Epidermal melanocyte (primary cell): ENCODE measurements around the gene NUBP2.

Experiments
- DNase-seq: peaks from one replicate; pipeline ENCODE4 v3.0.0; 2011; ENCODE audit warnings: low spot score; ENCODE audit not compliant: insufficient read length

NUBP2 gene

DNA sequence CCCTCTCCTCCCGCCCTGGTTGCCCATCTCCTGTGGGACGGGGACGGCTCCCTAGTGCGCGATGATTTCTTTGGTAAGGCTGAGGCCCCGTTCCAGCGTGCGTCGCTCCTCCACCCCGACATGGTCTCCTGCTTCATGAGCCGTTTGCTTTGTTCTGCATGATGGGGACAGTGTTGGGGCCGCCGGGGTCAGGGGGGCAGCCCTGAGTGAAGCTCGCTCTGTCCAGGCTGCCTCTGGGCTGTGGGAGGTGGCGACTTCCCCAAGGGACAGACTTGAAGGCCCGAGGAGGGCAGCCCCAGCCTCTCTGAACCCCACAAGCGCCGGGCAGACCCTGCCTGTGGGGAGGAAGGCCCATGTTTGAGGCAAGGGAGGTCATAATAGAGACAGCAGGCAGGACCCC, 23.8 kb upstream of the NUBP2 start:
- DNase-seq = no peak

DNA sequence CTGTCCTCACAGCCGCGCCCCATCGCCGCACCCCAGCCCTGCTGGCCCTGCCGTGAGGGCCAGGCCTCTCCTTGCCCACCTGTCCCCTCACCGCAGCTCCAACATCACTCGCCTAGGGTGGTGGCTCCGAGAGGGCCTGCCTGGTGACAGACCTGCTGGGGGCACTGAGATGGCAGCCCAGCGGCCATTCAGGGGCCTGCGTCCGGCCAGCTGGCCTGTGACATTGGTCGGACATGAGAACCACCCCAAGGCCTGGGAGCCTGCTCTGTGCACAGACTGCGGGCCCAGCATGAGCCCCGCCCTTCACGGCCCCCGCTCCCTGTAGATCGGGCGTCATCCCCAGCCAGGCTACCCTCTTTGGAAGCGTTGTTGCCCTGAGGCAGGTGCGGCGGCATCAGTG, 23.2 kb upstream of the NUBP2 start:
- DNase-seq = no peak

DNA sequence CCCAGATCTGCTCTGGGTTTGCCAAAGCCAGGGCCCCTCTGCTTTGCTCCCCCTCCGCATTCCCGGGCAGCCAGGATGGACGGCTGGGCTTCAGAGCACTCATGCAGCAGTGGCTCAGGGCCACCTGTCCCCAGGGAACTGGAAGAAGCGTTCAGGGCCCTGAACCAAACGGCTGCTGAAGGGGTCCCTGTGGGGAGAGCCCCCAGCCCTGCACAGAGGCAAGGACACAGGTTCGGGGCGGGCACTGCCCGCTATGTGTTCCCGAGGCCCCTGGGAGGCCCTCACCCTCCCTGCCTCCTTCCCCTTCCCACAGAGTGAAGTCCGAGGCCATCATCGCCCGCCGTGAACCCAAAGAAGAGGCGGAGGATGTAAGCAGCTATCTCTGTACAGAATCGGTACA, 21.8 kb upstream of the NUBP2 start:
- no peak for DNase-seq

DNA sequence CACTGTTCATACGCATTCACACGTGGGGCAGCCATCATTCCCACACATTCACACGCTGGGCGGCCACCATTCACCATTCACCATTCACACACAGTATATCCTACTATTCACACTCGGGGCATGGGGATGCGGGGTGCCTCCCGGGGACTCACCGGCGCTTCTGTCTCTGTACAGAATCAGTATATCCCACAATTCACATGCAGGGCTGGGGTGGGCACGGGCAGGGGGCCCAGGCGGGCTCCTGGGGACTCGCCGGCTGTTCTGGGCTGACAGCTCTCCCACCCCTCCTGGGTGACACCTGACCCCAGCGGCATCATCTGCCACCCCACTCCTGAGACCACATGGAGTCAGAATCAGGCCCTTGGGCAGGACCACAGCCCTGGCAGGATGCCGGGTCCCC, 21.0 kb upstream of the NUBP2 start:
- DNase-seq = no peak

DNA sequence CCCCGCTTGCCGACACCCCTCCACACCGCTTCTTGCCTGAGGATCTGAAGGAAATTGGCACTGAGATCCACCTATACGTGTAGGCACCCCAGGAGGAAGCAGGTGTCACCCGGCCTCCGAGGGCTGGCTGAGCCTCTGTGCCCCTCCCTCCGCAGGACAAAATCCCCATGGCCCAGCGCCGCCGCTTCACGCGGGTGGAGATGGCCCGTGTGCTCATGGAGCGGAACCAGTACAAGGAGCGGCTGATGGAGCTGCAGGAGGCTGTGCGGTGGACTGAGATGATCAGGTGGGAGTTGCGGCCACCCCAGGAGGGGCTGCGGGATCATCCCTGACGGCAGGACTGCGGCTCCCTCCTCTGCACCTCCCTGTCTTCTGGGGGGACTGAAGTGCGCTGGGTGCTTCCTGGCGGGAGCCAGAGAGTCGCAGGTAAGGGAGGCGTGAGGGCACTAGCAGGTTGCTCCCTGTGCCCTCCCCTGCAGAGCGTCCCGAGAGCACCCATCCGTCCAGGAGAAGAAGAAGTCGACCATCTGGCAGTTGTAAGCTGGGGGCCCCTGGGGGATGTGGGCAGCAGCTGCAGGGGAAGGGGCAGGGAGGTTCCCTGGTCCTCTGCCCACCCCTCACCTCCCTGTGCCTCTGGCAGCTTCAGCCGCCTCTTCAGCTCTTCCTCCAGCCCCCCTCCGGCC, 20.4 kb upstream of the NUBP2 start:
- no peak for DNase-seq

DNA sequence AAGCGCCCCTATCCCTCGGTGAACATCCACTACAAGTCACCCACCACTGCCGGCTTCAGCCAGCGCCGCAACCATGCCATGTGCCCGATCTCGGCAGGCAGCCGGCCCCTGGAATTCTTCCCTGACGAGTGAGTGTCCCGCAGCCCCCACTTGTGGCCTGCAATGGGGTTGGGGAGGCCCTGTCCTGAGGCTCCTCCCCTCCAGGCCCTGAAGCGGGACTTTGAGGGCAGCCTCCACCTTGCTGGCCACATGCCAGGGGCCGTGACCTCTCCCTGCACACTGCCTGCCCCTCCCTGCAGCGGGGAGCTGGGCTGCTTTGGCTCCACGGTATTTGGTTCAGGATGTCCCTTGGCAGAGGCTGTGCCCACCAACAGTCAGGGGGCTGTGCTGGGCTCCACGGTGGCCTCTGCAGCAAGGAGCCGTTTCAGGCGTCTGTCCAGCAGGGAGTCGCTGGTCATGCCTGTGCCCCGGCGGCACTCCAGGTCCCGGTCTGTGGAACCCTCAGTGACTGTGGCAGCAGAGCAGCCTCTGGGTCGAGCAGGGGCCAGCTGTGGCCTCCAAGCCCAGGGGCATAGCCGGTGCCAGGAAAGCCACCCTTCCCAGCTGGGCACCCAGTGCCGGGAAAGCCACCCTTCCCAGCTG, 19.8 kb upstream of the NUBP2 start:
- no peak for DNase-seq

- no peak for DNase-seq
Measured at GRCh38 chr16:1763521-1764511, 18.9 kb upstream of the NUBP2 start.

DNA sequence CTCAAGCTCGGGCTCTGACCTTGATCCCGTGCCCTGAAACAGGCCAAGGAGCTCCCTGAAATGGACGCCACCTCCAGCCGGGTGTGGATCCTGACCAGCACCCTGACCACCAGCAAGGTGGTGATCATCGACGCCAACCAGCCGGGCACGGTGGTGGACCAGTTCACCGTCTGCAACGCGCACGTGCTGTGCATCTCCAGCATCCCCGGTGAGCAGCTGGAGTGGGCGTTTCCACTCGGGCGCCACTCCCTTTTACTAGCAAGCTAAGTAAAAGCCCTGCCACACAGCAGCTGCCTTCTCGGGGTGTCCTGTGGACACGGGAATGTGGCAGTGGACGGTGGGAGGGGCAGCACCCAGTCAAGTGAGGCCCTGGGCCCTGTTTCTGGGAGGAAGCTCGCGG, 17.8 kb upstream of the NUBP2 start:
- no peak for DNase-seq

DNA sequence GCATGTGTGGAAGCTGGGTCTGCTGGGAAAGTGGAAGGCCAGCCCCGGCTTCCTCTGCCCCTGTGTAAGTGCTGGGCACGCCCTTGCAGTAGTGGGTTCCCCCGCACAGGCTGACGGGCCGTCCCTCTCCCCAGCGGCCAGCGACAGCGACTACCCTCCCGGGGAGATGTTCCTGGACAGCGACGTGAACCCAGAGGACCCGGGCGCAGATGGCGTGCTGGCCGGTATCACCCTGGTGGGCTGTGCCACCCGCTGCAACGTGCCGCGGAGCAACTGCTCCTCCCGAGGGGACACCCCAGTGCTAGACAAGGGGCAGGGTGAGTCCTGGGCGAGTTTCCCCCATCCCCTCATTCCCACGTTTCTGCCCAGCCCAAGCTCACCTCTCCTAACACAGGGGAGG, 16.9 kb upstream of the NUBP2 start:
- no peak for DNase-seq

DNA sequence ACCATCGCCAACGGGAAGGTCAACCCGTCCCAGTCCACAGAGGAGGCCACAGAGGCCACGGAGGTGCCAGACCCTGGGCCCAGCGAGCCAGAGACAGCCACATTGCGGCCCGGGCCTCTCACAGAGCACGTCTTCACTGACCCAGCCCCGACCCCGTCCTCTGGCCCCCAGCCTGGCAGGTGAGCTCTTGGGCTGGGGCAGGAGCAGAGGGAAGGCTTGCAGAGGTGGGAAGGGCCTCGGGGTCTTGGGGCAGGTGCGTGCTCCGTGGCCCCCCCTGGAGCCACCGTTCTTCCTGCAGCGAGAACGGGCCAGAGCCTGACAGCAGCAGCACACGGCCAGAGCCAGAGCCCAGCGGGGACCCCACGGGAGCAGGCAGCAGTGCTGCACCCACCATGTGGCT, 16.5 kb upstream of the NUBP2 start:
- no peak for DNase-seq

DNA sequence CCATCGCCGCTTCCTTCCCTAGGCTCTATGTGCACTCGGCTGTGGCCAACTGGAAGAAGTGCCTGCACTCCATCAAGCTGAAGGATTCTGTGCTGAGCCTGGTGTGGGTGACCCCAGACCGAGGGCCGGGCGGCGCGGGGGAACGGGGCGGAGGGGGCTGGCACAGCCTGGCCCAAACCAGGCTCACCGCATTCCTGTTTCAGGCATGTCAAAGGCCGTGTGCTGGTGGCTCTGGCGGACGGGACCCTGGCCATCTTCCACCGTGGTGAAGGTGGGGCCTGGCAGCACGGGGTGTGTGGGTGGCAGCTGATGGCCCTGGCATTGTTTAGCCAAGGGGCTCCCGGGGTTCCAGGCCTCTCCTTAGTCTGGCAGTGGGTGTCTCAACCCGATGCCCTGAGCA, 16.1 kb upstream of the NUBP2 start:
- DNase-seq = no peak

DNA sequence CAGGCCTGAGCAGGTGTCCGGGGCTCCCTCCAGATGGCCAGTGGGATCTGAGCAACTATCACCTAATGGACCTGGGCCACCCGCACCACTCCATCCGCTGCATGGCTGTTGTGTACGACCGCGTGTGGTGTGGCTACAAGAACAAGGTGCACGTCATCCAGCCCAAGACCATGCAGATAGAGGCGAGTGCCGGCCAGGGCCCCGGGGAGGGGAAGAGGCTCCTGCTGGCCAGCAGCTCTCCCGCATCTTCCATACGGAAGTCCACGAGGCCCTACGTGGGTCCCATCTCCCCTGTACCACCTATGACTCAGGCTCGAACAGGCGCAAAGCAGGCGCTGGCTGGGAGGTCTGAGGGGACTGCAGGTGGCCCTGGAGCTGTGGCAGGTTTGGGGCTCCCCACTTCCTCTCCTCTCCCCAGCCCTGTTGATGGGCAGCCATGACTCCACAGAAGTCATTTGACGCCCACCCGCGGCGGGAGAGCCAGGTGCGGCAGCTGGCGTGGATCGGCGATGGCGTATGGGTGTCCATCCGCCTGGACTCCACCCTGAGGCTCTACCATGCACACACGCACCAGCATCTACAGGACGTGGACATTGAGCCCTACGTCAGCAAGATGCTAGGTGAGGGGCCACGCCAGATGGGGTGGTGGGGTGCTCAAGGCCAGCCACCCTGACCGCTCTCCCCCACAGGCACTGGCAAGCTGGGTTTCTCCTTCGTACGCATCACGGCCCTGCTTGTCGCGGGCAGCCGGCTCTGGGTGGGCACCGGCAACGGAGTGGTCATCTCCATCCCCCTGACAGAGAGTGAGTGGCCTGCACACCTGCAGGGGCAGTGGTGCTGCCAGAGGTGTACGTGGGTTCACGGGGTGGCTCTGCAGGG, 15.4 kb upstream of the NUBP2 start:
- no peak for DNase-seq

DNA sequence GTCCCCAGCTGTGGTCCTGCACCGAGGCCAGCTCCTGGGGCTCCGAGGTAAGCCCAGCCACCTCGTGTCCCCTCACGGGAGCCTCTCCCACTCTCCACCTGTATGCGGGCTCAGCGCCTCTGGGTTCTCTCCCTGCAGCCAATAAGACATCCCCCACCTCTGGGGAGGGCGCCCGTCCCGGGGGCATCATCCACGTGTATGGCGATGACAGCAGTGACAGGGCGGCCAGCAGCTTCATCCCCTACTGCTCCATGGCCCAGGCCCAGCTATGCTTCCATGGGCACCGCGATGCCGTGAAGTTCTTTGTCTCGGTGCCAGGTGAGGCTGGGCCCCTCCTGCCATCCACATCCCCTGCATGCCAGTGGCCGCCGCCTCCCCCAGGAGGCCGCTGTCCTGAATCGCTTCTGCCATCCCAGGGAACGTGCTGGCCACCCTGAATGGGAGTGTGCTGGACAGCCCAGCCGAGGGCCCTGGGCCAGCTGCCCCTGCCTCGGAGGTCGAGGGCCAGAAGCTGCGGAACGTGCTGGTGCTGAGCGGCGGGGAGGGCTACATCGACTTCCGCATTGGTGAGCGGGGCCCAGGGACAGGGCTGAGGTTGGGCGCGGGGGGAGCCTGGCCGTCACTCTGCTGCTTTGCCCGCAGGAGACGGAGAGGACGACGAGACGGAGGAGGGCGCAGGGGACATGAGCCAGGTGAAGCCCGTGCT, 14.5 kb upstream of the NUBP2 start:
- no peak for DNase-seq

- DNase-seq = no peak
Measured at GRCh38 chr16:1768767-1769401, 13.9 kb upstream of the NUBP2 start.

DNA sequence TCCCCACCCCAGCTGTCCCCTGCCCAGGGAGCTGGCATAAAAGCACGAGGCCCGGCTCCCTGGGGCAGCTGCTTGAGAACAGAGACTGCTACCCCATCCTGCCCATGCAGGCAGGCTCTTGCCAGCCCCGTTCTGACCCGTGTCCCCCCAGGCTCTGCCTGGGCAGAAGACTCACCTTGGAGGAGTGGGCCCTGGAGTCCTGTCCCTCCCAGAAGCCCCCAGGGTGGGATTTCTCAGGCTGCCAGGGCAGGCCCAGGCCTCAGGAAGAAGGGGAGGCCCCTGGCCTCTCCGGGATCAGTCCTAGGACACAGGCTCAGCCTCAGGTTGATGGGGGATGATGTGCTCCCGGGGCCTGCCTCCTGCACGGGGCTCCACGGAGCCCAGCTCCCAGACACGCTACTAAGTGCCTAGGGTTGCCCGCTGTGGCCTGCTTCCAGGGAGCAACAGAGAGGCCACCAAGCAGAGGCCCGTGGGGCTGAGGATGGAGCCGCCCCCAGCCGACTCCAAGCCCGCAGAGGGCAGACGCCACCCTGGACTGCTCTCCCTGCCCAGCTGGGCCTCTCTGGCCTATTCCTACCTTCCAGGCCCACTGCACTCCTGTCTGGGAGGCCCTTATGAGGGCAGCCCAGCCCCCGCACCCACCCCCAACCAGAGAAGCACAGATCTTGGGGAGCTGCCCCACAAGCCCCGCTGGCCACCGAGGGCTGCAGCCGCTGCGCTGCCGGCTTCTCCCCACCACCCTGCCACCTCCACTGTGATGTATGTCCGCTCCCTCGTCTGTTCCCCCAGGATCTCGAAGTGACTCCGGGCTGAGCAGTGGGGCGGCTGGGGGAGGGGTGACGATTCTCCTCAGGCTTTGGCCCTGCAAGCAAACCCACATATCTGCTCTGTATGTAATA, 13.1 kb upstream of the NUBP2 start:
- DNase-seq = no peak

DNA sequence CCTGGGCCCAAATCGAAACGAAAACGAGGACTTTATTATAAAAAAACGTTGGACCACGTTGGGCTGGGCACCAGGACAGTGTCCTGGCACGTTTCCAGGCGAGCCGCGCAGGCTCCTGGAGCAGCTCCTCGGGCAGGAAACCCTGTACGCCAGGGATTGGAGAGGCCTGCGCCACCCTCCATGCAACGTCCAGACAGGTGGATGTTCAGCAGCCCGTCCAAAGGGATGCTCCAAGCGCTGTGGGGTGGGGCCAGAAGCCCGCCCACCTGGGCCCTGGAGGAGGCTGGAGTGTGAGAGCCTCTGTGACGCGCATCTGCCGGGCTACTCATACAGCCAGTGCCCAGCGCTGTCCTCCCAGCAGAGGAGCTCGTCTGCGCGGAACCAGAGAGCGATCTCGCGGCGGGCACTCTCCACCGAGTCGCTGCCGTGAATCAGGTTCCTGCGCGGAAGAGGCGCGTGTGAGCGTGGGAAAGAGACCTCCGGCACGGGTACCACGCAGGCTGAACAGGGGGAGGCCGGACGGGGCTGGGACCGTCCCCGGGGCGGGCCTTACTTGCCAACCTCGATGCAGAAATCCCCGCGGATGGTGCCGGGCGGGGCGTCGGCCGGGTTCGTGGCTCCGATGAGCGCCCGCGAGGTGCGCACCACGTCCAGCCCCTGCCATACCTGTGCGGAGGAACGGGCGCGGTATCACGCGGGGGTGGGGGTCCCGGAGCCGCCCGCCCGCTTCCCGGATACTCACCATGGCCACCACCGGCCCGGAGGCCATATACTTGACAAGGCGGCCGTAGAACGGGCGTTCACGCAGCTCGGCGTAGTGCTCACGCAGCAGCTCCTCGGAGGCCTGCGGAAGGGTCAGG, 12.2 kb upstream of the NUBP2 start:
- no peak for DNase-seq

DNA sequence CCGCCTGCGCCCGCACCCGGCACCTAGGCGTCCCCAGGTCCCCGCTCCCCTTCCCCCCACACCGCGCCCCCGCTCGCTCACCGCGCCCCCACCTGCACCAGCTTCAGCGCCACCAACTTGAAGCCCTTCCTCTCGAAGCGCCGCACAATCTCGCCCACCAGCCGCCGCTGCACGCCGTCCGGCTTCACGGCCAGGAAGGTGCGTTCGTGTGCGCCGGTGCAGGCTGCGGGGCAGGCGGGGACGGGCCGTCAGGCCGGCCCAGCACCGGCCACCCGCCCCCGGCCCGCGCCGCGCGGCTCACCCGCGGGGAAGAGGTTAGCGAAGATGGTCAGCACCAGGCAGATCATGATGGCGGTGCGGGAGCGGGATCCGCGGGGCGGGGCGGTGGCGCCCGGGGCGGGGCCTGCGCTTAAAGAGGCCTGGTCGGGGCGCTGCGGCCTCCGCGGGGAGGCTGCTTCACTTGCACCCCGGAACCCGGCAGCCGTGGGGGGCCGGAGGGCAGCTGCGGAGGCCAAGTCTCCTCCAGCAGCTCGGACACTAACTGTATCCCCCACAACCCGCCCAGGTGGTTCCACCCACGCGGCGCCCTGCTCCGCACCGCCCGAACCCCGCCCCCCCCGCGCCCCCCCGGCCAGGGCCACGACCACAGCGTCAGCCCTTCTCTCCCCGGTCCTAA, 11.4 kb upstream of the NUBP2 start, which contains the start of gene NME3:
Gene NME3 (minus strand): TSS at position 356 of the 676 bp plus-strand sequence. CDS start 9 bp downstream, at position 347.
- peak; percentile 94 for DNase-seq
